ENCODE measurements around the gene H2BK1. TPM values are rescaled to one million over a fixed set of nuclear protein-coding genes. Genes with fewer than 3 reads are reported as not detected.

H2BK1 gene
- total RNA-seq: not detected in 2 replicates

- DNase-seq: no peak
These were observed at the start of gene H2BK1 for GRCh38 chr7:151210087-151210854. Gene H2BK1, minus strand, starts transcription at chr7:151210488. Its CDS starts 170 bp downstream, at chr7:151210318.

GRCh38 chr7:151257990-151258389 is 47.7 kb upstream of the H2BK1 start:
- no peak for DNase-seq

GRCh38 chr7:151256410-151257045 is 46.2 kb upstream of the H2BK1 start:
- no peak for DNase-seq

- DNase-seq: no peak
These were observed 45.1 kb upstream of the H2BK1 start for GRCh38 chr7:151255390-151255789.

- no peak for DNase-seq
These were observed 44.6 kb upstream of the H2BK1 start for GRCh38 chr7:151254851-151255250.

- no peak for DNase-seq
These were observed 44.0 kb upstream of the H2BK1 start for GRCh38 chr7:151254316-151254715.

GRCh38 chr7:151252961-151253711 is 42.8 kb upstream of the H2BK1 start:
- DNase-seq: no peak

- DNase-seq: no peak
These were observed 42.2 kb upstream of the H2BK1 start for GRCh38 chr7:151252561-151252835.

- DNase-seq: peak; percentile 62
These were observed 41.6 kb upstream of the H2BK1 start for GRCh38 chr7:151251689-151252560.

GRCh38 chr7:151251328-151251688 is 41.0 kb upstream of the H2BK1 start:
- DNase-seq: no peak

GRCh38 chr7:151250181-151251132 is 40.2 kb upstream of the H2BK1 start:
- DNase-seq: no peak

- DNase-seq: no peak
These were observed 39.4 kb upstream of the H2BK1 start for GRCh38 chr7:151249732-151250072.

- DNase-seq: peak; percentile 56
These were observed 38.9 kb upstream of the H2BK1 start for GRCh38 chr7:151249034-151249731.

- peak; percentile 62 for DNase-seq
These were observed 38.2 kb upstream of the H2BK1 start, which contains the start of gene SMARCD3 for GRCh38 chr7:151248346-151249033. Gene SMARCD3, minus strand, starts transcription at chr7:151248694. Its CDS starts 132 bp downstream, at chr7:151248562.

GRCh38 chr7:151247611-151248345 is 37.5 kb upstream of the H2BK1 start:
- DNase-seq: no peak

- DNase-seq: no peak
These were observed 36.7 kb upstream of the H2BK1 start for GRCh38 chr7:151246851-151247580.

- no peak for DNase-seq
These were observed 36.0 kb upstream of the H2BK1 start for GRCh38 chr7:151246102-151246850.

Data from dermis blood vessel endothelial cell (primary cell).